Measurements from ENCODE around the gene ADNP.

GRCh38 chr20:50898475-50898874 lies 32.8 kb downstream of the ADNP start:
- TF ChIP-seq, protein P1, sequence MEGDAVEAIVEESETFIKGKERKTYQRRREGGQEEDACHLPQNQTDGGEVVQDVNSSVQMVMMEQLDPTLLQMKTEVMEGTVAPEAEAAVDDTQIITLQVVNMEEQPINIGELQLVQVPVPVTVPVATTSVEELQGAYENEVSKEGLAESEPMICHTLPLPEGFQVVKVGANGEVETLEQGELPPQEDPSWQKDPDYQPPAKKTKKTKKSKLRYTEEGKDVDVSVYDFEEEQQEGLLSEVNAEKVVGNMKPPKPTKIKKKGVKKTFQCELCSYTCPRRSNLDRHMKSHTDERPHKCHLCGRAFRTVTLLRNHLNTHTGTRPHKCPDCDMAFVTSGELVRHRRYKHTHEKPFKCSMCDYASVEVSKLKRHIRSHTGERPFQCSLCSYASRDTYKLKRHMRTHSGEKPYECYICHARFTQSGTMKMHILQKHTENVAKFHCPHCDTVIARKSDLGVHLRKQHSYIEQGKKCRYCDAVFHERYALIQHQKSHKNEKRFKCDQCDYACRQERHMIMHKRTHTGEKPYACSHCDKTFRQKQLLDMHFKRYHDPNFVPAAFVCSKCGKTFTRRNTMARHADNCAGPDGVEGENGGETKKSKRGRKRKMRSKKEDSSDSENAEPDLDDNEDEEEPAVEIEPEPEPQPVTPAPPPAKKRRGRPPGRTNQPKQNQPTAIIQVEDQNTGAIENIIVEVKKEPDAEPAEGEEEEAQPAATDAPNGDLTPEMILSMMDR (conservative IDR thresholded peaks at IDR 0.05; ENCODE audit: low read depth, low read length), result no peak
- TF ChIP-seq EZH2 (IDR thresholded peaks at IDR 0.05; ENCODE audit: low read length, unreplicated experiment) (no peak), EZH2phosphoT487 (IDR thresholded peaks at IDR 0.05; ENCODE audit: borderline replicate concordance, low read length) (no peak)
